Kidney epithelial cell (primary cell): ENCODE measurements around the gene RNASEH1. TPM values are rescaled to one million over a fixed set of nuclear protein-coding genes. Genes with fewer than 3 reads are reported as not detected.

Source experiments
- DNase-seq: peaks from one replicate; pipeline ENCODE4 v3.0.0-alpha.2; 2010; ENCODE audit warnings: low read depth
- H3K27me3 ChIP-seq: 2 replicates; pipeline ENCODE4 v1.6.0; 2011; ENCODE audit warnings: low read length; ENCODE audit not compliant: control insufficient read depth, insufficient read depth
- H3K36me3 ChIP-seq: 2 replicates; pipeline ENCODE4 v1.5.1; 2011; ENCODE audit warnings: low read length; ENCODE audit not compliant: control insufficient read depth, insufficient read depth
- H3K4me3 ChIP-seq: 2 replicates; pipeline ENCODE4 v1.5.1; 2011; ENCODE audit warnings: low read depth, mild to moderate bottlenecking, control low read depth, low read length
- CTCF ChIP-seq: IDR thresholded peaks from 2 replicates; pipeline ENCODE4 v1.5.1; 2011; ENCODE audit warnings: mild to moderate bottlenecking, moderate library complexity, low read length, control low read depth, inconsistent platforms; ENCODE audit not compliant: insufficient read depth, poor library complexity, severe bottlenecking
- total RNA-seq: library from RNA; depleted of rRNA; stranded (reverse); fragments of >200 nt; gene quantifications from 2 replicates; pipeline ENCODE4 v1.2.3, GENCODE V29; 2015

Gene RNASEH1
- total RNA-seq, 1 donor from 2014 or later = 43.0 TPM

GRCh38 chr2:3586220-3586619 lies 28.1 kb upstream of the RNASEH1 start:
- no peak for DNase-seq
- Histone ChIP-seq H3K4me3 (no peak overlapping the region), H3K36me3 (peaks cover 2% of the 10 kb centered on the region), H3K27me3 (no peaks in the 10 kb centered on the region)
- no peak for TF ChIP-seq CTCF

DNA sequence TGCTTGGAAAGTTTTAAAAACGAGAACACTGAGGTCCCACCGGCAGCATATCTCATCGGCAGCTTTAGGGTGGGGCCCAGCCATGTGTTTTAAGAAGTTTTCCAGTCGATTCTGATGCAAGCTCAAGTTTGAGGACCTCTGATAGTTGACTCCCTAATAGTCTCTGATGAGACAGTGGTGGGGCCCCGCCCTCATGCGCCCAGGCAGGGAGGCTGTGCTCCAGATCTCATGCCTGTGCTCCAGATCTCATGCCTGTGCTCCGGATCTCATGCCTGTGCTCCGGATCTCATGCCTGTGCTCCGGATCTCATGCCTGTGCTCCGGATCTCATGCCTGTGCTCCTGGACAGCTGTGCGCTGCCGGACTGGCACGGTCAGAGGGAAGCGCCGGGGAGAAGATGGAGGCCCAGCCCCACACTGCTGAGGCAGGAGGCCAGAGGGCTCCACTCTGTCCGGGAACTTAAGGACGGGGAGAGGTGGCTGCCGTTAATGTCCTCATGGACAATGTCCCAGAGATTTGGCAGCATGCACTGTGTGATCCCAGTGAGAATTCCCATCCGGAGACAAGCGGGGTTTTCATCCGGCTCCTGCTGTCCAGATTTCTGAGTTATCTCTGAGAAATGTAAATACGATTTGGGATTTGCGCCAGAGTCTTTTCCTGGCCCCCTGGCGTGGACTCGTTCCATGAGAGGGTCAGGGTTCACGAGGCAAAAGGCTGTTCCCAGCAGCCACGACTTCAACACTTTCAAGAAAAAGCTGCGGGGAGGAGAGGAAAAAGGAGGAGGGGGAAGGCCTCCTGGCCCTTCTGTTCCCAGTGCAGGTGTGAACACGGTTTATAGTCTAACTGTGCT lies 27.4 kb upstream of the RNASEH1 start:
- Histone ChIP-seq H3K4me3 (no peak overlapping the region), H3K36me3 (peaks cover 2% of the 10 kb centered on the region), H3K27me3 (no peaks in the 10 kb centered on the region)
- DNase-seq = no peak
- no peak for TF ChIP-seq CTCF

DNA sequence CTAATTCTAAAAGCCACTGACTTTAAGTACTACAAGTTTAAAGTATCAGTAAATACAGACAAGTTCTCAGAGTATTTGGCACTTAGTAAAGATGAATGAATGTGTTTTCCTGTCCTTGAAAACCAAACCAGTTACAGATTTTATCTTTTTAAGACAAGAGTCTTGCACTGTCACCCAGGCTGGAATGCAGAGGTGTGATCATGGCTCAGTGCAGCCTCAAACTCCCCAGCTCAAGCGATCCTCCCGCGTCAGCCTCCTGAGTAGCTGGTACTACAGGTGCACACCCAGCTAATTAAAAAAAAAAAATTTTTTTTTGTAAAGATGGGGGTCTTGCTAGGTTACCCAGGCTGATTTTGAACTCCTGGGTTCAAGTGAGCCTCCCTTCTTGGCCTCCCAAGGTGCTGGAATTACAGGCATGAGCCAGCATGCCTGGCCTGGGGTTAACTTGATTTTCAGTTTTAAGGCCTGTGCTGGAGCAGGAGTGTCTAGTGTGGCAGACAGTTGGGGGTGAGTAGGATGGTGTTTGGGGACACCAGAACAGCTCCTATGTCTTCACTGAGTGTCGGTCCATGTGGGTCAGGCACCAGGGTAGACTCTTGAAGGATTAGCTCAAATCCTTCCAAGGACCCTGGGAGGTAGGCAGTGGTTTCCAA lies 26.6 kb upstream of the RNASEH1 start:
- no peak for TF ChIP-seq CTCF
- Histone ChIP-seq H3K27me3 (no peaks in the 10 kb centered on the region), H3K4me3 (no peak overlapping the region), H3K36me3 (peaks cover 2% of the 10 kb centered on the region)
- no peak for DNase-seq

GRCh38 chr2:3584076-3584475 lies 25.9 kb upstream of the RNASEH1 start:
- Histone ChIP-seq H3K4me3 (no peak overlapping the region), H3K36me3 (peaks cover 2% of the 10 kb centered on the region), H3K27me3 (no peaks in the 10 kb centered on the region)
- no peak for TF ChIP-seq CTCF
- no peak for DNase-seq

DNA sequence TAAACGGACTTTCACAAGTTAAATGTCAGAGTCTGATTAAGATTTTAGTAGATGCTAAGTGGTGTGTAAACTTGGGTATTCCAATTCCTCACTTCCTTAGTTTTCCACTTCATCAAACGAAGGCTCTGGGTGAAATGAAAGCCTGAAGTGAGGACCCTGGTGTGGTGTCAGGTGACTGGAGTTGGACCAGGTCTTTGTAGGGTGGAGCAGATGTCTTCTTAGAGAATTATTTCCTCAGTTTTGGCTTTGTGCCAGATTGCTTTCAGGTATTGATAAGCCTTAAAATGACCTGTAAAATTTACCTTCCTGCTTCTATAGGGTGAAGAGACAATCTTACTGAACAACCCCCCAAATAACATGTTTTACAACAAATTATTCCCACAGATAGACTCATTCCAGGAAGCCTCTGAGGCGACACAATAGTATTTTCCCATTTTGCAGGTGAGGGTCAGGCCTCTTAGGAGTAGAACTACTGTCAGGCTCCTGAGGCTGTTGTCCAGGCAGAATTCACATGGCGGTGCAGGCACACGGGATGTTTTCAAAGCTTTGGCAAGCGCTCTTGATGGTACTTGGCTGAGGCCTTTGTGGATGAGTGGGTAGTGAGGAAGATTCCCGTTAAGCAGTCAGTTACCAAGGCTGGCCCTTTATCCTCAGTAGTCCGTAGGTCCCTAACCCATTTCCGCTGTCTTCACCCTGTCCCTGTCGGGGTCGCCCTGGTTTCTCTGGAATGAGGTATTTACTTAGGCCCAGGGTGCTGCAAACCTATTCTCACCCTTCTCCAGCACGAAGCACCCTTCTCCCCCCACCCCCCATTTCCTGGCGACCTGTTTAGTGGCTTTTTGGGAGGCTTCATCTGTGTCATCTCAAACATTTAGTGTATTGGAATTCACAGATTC lies 23.5 kb upstream of the RNASEH1 start:
- TF ChIP-seq CTCF = no peak
- H3K36me3 ChIP-seq = peaks cover 2% of the 10 kb centered on the region
- no peak overlapping the region for H3K4me3 ChIP-seq
- no peak for DNase-seq
- no peaks in the 10 kb centered on the region for H3K27me3 ChIP-seq
